GM19467 (cell line): ENCODE data around the gene VKORC1.

Experiments used
- ATAC-seq: cut with Tn5 transposase; IDR thresholded peaks from one replicate; pipeline ENCODE4 v1.9.1; 2021; ENCODE audit warnings: mild to moderate bottlenecking, moderate library complexity; ENCODE audit not compliant: unreplicated experiment

Gene VKORC1

DNA sequence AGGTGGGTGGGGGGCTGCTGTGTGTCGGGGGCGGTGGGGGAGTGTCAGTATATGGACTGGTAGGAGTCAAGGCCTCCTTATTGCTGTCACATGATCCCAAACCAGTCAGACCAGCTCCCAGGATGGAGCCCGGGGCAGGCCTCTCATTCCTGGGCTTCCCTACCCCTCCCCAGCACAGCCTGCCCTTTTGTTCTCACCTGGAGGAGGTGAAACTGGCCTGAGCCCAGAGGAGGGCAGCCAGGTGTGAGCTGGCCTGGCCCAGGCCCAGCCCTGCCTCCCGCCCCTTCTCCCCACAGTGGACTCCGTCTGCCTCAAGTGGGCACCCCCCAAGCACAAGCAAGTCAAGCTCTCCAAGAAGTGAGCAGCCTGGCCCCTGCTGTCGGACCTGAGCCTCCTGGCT is 36.3 kb upstream of the VKORC1 start:
- ATAC-seq = no peak

GRCh38 chr16:31130336-31130891 is 35.8 kb upstream of the VKORC1 start:
- no peak for ATAC-seq

DNA sequence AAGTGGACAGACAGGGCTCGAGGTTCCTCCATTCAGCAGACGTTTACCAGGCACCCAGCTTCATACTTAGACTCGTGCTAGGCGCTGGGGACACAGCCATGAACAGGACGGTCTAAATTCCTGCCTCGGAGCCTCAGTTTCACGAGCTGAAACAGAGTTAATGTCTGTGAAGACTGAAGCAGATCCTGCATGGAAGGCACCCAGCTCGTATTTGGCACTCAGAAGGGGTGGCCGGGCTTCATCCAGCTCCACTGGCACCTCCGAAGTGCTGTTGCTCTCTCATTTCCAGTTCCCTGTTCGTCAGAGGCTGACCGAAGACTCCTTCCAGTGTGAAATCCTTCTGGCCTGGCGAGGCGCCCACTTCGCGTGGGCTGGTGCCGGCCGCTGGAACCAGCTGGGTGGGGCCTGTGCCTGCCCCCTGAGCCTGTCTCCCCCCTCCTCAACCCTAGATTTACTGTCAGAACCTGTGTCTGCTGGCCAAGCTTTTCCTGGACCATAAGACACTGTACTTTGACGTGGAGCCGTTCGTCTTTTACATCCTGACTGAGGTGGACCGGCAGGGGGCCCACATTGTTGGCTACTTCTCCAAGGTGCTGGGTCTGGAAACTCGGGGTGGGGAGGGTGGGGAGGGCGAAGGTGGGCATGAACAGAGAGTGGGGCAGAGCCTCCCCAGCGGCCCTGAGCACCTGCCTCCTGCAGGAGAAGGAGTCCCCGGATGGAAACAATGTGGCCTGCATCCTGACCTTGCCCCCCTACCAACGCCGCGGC is 35.2 kb upstream of the VKORC1 start:
- no peak for ATAC-seq

- ATAC-seq = no peak
These were observed 34.3 kb upstream of the VKORC1 start for GRCh38 chr16:31128711-31129567.

- ATAC-seq = no peak
These were observed 32.6 kb upstream of the VKORC1 start for GRCh38 chr16:31127182-31127581.

DNA sequence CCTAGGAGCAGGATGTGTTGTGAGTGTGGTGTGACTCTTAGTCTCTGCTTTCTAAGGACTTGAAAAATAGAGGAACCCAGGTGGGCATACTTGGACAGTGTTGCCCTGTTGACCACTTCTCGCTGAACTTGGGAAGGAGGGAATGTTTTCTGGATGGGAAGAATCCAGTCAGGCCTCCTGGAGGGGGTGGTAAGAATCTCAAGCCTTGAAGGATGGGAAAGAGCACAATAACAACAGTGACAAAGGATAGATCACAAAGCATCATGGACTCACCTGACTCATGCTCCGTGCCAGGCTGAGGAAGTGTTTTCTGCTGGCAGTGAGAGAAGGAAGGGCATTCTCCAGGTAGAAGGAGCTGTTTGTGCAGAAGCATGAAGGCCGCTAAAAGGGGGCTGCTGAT is 31.2 kb upstream of the VKORC1 start:
- ATAC-seq = no peak

- no peak for ATAC-seq
These were observed 25.5 kb upstream of the VKORC1 start for GRCh38 chr16:31120129-31120528.

- ATAC-seq = no peak
These were observed 23.9 kb upstream of the VKORC1 start for GRCh38 chr16:31118223-31119155.

GRCh38 chr16:31117384-31118222 is 23.0 kb upstream of the VKORC1 start, which contains the start of gene KAT8:
Gene KAT8, plus strand, starts transcription at chr16:31117664. Its CDS starts 18 bp downstream, at chr16:31117682.
- peak; percentile 83 for ATAC-seq

GRCh38 chr16:31114468-31114867 is 19.9 kb upstream of the VKORC1 start:
- no peak for ATAC-seq

GRCh38 chr16:31113121-31114120 is 18.8 kb upstream of the VKORC1 start:
- ATAC-seq = no peak

DNA sequence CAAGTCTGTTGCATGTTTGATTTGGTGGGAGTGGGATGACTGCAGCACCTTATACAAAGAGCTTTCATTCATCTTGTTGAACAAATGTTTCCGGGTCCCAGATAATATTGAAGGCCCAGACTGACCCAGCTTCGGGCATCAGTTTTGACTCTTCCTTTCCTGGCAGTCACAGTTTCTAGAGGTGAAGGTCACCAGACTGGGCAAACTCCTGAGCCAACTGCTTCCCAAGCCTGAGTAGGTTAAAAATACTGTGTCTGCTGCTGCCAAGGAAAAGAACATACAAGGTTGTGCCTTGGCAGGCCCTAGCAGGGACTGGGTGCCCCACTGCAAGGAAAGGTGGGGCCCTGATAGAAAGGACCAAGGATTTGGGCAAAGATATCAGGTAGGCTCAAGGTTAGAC is 18.1 kb upstream of the VKORC1 start:
- ATAC-seq = no peak

DNA sequence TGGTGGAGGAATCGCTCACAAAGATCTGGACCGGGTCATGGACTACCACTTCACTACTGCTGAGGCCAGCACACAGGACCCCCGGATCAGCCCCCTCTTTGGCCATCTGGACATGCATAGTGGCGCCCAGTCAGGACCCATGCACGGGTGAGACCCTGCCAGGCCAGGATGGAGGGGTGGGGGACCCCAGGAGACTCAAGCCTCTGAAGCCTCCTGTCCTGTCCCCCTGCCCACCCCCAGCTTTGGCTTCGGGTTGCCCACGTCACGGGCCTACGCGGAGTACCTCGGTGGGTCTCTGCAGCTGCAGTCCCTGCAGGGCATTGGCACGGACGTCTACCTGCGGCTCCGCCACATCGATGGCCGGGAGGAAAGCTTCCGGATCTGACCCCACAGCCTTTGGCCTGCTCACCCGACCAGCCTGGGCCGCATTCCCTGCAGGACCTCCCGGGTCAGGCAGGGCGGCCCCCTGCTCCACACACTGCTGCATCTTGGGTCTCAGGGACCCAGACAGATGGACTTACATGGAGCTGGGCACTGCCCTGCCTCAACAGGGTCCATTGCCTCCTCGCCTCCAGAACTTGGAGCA is 17.4 kb upstream of the VKORC1 start:
- ATAC-seq = no peak

DNA sequence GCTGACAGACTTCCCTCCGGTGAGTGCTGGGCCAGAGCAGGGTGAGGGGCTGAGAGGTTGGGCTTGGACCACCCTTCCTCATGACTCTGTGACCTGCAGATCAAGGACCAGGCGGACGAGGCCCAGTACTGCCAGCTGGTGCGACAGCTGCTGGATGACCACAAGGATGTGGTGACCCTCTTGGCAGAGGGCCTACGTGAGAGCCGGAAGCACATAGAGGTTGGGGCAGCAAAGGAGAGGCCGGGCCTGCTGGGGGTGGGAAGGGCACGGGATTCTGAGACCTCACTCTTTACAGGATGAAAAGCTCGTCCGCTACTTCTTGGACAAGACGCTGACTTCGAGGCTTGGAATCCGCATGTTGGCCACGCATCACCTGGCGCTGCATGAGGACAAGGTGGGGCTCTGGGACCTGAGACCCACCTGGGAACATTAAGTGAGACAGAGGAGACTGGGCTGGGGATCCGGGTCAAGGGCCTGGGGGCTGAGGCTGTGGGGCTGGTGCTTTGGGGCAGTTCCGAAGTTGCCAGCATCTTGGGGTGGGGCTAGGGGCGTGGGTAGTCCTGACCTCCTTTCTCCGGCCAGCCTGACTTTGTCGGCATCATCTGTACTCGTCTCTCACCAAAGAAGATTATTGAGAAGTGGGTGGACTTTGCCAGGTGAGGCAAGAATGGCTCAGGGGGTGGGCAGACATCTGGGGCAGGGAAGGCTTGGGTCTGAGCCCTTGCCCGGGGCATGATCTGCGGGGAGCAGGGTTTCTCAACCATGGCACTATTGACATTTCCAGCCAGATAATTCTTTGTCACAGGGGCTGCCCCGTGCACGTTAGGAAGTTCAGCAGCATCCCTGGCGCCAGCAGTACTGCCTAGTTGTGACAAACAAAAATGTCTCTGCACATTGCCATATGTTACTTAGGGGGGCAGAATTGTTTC is 15.8 kb upstream of the VKORC1 start:
- no peak for ATAC-seq

GRCh38 chr16:31109622-31110021 is 15.0 kb upstream of the VKORC1 start:
- no peak for ATAC-seq

GRCh38 chr16:31108794-31109558 is 14.4 kb upstream of the VKORC1 start:
- no peak for ATAC-seq
